GM12872 (cell line): ENCODE results near the gene C5orf58.

Source experiments
- TF ChIP-seq, protein P1 (sequence below): IDR thresholded peaks from 3 replicates; pipeline ENCODE4 v1.5.1; 2011; ENCODE audit warnings: low read depth, mild to moderate bottlenecking, low read length, moderate library complexity; ENCODE audit not compliant: insufficient read depth

The C5orf58 gene

GRCh38 chr5:170286386-170286925 is 53.7 kb downstream of the C5orf58 start:
- TF ChIP-seq, protein P1, sequence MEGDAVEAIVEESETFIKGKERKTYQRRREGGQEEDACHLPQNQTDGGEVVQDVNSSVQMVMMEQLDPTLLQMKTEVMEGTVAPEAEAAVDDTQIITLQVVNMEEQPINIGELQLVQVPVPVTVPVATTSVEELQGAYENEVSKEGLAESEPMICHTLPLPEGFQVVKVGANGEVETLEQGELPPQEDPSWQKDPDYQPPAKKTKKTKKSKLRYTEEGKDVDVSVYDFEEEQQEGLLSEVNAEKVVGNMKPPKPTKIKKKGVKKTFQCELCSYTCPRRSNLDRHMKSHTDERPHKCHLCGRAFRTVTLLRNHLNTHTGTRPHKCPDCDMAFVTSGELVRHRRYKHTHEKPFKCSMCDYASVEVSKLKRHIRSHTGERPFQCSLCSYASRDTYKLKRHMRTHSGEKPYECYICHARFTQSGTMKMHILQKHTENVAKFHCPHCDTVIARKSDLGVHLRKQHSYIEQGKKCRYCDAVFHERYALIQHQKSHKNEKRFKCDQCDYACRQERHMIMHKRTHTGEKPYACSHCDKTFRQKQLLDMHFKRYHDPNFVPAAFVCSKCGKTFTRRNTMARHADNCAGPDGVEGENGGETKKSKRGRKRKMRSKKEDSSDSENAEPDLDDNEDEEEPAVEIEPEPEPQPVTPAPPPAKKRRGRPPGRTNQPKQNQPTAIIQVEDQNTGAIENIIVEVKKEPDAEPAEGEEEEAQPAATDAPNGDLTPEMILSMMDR, result no peak

DNA sequence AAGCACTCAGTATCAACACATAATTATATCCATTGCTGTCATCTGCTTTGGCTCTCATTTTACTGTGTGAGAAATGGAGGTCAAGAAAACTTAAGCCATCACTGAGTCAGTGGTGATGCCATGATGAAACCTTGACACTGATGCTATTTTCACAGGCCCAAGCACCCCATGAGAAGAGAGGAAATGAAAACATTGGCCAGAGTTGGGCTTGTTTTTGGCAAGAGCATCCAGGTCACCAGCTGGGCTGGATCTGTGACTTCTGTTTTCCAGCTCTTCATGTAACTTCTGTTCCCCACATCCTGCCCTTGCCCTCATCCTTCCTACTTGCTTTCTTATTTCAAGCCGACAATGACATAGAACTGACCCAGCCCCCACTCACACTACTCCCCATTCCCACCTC is 54.7 kb downstream of the C5orf58 start:
- TF ChIP-seq, protein P1, result no peak

- TF ChIP-seq, protein P1, result no peak
Observed at GRCh38 chr5:170288151-170288550, 55.4 kb downstream of the C5orf58 start.

DNA sequence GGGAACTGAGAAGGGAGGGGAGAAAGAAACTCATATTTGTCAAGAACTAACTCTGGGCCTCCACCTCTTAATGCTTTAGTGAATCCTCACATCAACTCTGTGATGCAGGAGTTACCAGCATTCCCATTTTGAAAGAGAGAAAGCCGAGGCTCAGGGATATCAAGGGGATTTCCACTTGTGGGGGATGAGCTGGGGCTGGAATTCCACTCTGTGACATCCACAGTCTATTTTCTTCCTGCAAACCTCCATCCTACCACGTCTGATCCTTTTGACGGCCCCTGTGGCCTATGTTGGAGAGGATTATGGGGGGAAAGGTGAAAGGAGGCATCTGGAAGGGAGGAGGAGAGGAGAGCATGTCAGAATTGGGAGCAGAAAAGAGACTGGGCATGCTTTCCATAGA is 55.8 kb downstream of the C5orf58 start:
- TF ChIP-seq, protein P1, result no peak

GRCh38 chr5:170289121-170289520 is 56.3 kb downstream of the C5orf58 start:
- TF ChIP-seq, protein P1, result no peak

DNA sequence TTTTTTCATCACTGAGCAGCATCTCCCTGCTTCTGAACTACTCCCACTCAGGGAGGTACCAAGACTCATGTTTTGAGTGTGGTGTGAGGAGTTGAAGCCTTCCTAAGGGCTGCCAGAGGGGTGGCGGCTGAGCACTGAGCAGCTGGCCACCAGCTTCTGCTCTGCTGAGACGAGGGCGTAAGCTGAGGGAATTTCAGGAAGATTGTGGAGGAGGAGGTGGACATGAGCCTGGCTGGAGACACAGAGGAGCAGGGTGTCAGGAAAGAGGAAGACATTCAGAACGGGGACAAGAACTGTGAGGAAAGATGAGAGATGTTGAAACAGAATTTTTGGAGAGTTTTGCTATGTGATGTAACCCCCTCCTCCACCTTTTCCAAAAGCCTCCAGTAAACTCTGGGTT is 57.0 kb downstream of the C5orf58 start:
- TF ChIP-seq, protein P1, result no peak

- TF ChIP-seq, protein P1, result no peak
Observed at GRCh38 chr5:170290498-170290897, 57.7 kb downstream of the C5orf58 start.
